Activated naive CD4-positive, alpha-beta T cell treated with anti-CD3 and anti-CD28 coated beads, Interleukin-2, amount 50 U/mL, for 24 hours (primary cell): ENCODE data around the gene KIZ.

ENCODE experiments used
- H3K27ac Mint-ChIP-seq: one replicate; pipeline ENCODE4 v1.8.0; 2021; ENCODE audit warnings: mild to moderate bottlenecking, mixed read lengths
- H3K27me3 Mint-ChIP-seq: one replicate; pipeline ENCODE4 v1.8.0; 2021; ENCODE audit warnings: mixed read lengths
- H3K36me3 Mint-ChIP-seq: one replicate; pipeline ENCODE4 v1.8.0; 2021; ENCODE audit warnings: mixed read lengths
- H3K4me1 Mint-ChIP-seq: one replicate; pipeline ENCODE4 v1.8.0; 2021; ENCODE audit warnings: mixed read lengths
- H3K4me3 Mint-ChIP-seq: one replicate; pipeline ENCODE4 v1.8.0; 2021; ENCODE audit warnings: mild to moderate bottlenecking, mixed read lengths
- H3K9me3 Mint-ChIP-seq: one replicate; pipeline ENCODE4 v1.8.0; 2021; ENCODE audit warnings: mixed read lengths

KIZ gene

GRCh38 chr20:21265261-21266190 lies 139.6 kb downstream of the KIZ start:
- Mint-ChIP-seq H3K9me3 (no peaks in the 10 kb centered on the region), H3K36me3 (no peaks in the 10 kb centered on the region), H3K4me1 (no peaks in the 10 kb centered on the region), H3K27me3 (peaks cover 3% of the 10 kb centered on the region), H3K27ac (no peak overlapping the region), H3K4me3 (no peak overlapping the region)

DNA sequence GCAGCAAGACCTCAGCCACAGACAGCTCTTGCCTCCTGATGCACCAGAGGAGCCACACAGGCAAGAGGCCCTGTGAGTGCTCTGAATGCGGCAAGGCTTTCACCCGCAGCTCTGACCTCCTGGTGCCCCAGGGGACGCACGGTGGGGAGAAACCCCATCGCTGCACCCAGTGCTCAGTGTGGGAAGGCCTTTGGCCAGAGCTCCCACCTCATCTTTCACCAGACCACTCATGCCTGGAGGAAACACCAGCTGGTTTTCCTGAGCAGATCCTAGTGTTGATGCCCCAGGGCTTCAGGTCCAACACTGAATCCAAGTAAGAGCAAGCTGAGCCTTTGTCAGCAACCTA lies 140.3 kb downstream of the KIZ start:
- H3K27me3 Mint-ChIP-seq, result peaks cover 3% of the 10 kb centered on the region
- no peaks in the 10 kb centered on the region for H3K9me3 Mint-ChIP-seq
- no peaks in the 10 kb centered on the region for H3K4me1 Mint-ChIP-seq
- H3K36me3 Mint-ChIP-seq, result no peaks in the 10 kb centered on the region
- no peak overlapping the region for H3K4me3 Mint-ChIP-seq
- H3K27ac Mint-ChIP-seq, result no peak overlapping the region

DNA sequence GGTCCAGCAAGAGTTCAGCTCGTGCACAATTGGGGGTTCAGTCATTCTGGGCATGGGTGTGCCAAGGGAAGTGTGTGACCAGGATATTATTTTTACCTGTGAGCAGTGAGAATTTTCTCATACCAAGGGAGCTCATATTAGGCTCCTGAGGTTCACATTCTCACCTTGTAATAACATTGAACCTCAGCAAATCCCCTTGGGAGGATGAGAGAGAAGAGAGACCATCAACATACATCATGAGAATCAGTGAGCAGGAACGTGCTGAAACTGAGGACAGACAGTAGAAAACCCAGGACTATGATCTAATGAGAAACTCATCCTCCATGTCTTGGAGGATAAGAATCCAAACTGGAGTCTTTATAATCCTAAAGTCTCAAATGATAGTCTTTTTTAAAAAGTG lies 143.9 kb downstream of the KIZ start:
- Mint-ChIP-seq H3K27ac (no peak overlapping the region), H3K9me3 (no peaks in the 10 kb centered on the region), H3K4me1 (no peaks in the 10 kb centered on the region)

DNA sequence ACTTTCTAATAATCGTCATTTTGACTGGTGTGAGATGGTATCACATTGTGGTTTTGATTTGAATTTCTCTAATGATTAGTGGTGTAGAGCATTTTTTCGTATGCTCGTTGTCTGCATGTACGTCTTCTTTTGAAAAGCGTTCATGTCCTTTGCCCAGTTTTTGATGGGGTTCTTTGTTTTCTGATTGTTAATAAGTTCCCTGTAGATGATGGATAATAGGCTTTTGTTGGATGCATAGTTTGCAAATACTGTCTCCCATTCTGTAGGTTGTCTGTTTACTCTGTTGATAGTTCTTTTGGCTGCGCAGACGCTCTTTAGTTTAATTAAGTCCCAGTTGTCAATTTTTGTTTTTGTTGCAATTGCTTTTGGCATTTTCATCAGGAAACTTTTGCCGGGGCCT lies 144.9 kb downstream of the KIZ start:
- Mint-ChIP-seq H3K27ac (no peak overlapping the region), H3K27me3 (peaks cover 8% of the 10 kb centered on the region), H3K4me3 (no peak overlapping the region), H3K36me3 (peaks cover 5% of the 10 kb centered on the region), H3K9me3 (no peaks in the 10 kb centered on the region), H3K4me1 (no peaks in the 10 kb centered on the region)

More for the DNA sequence above, 143.9 kb downstream of the KIZ start:
- Mint-ChIP-seq H3K36me3 (peaks cover 5% of the 10 kb centered on the region), H3K27me3 (peaks cover 9% of the 10 kb centered on the region), H3K4me3 (no peak overlapping the region)

GRCh38 chr20:21272279-21272678 lies 146.4 kb downstream of the KIZ start:
- peaks cover 5% of the 10 kb centered on the region for H3K36me3 Mint-ChIP-seq
- H3K27ac Mint-ChIP-seq, result no peak overlapping the region
- no peak overlapping the region for H3K4me3 Mint-ChIP-seq
- H3K9me3 Mint-ChIP-seq, result no peaks in the 10 kb centered on the region
- peaks cover 8% of the 10 kb centered on the region for H3K27me3 Mint-ChIP-seq
- H3K4me1 Mint-ChIP-seq, result no peaks in the 10 kb centered on the region

DNA sequence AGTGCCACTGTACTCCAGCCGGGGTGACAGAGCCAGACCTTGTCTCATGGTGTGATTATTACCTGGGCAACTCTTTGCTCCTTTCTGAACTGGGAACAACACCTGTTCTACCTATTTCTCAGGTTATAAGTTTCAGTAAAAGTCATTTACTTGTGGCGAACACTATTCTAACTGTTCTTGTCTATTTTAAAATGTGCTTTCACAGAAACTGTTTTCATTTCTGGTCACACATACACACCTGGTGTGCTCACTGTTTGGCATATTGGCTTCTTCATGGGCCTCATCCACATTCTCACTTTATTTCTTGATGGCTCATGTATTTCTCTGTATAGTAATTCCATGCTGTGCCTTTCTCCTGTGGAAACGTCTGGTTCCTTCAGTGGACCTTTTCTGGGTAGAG lies 146.8 kb downstream of the KIZ start:
- no peak overlapping the region for H3K27ac Mint-ChIP-seq
- H3K9me3 Mint-ChIP-seq, result no peaks in the 10 kb centered on the region
- H3K4me1 Mint-ChIP-seq, result no peaks in the 10 kb centered on the region
- H3K27me3 Mint-ChIP-seq, result peaks cover 8% of the 10 kb centered on the region
- H3K4me3 Mint-ChIP-seq, result no peak overlapping the region
- H3K36me3 Mint-ChIP-seq, result peaks cover 5% of the 10 kb centered on the region

DNA sequence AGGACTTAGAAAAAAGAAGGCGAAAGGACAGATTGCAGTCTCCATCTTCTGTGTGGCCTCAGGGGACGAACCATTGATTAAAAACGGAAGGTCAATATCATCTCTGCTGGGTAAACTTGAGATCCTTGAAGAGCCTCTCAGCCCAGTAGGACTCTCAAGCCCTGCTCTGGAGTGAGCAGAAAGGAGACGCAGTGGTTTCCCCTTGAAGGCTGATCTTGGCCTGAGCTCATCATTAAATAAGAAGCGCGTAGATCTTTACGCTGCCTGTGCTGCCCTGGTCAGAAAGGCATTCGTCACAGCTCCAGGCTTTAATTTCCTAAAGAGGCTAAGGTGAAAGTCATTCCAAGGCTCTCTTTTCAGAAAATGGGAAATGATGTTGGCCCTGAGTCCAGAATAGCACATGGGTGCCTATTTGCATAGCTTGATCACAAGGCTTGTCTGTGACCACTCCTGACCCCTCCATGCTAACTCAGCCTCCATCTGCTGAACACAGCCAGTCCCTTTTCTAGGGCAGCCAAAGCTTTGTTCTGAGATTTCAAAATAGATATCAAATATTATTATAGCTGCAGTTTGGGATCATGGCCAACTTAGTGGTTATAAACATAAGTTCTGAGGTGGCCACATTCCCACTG lies 148.0 kb downstream of the KIZ start:
- H3K36me3 Mint-ChIP-seq, result peaks cover 5% of the 10 kb centered on the region
- no peaks in the 10 kb centered on the region for H3K9me3 Mint-ChIP-seq
- H3K27me3 Mint-ChIP-seq, result peaks cover 8% of the 10 kb centered on the region
- H3K27ac Mint-ChIP-seq, result no peak overlapping the region
- H3K4me1 Mint-ChIP-seq, result no peaks in the 10 kb centered on the region
- no peak overlapping the region for H3K4me3 Mint-ChIP-seq

- Mint-ChIP-seq H3K4me3 (no peak overlapping the region), H3K4me1 (no peaks in the 10 kb centered on the region), H3K9me3 (no peaks in the 10 kb centered on the region), H3K36me3 (no peaks in the 10 kb centered on the region), H3K27ac (no peak overlapping the region), H3K27me3 (peaks cover 4% of the 10 kb centered on the region)
These were observed 152.9 kb downstream of the KIZ start for GRCh38 chr20:21278829-21279228.

DNA sequence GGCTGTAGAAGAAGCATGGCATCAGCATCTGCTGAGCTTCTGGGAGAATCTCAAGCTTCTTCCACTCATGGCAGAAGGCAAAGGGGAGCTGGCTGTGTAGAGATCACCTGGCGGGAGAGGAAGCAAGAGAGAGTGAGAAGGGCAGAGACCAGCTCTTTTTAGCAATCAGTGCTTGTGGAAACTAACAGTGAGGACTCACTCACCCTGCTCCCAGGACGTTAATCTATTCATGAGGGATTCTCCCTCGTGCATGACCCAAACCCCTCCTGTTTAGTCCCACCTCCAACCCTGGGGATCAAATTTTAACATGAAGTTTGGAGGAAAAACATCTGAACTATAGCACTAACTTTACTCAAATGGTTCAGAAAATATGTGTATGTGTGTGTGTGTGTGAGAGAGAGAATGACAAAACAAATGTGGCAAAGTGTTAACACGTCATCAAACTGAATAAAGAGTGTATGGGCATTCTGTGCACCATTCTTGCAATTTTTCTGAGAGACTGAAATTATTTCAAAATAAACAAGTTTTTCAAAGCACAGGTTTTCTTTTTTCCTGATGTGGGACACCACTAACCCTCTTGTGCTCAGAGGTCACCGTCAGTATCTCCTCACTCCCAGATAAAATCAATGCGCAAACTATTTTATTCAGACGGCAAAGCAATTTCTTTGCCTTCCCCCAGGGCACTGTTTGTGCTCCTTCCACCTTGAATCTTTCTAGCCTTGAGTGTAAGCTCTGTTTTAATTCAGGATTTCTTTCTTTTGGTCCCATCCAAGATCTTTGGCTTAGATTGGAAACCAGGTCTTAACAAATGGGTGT lies 154.0 kb downstream of the KIZ start:
- H3K4me1 Mint-ChIP-seq, result no peaks in the 10 kb centered on the region

DNA sequence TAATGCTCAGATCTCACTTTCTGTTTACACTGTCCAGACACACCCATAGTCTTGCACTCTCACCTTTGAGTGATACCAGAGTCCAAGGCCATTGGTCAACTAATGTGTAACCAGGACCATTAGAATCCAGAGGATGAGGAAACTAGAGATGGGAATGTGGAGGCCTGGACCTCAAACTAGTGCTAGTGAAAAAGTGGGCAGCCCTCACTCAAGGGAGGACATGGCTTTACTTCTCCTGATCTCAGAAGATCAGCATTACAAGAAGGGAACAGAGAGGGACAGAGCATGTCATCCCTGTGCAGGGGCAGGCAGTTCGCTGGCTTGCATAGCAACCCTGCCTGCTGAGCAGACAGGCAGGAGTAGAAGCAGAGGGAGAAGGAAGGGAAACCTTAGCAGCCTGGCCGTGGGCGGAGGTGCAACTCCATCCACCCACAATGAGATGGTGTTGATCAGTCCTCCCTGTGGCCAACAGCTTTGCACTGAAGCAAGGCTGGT lies 154.7 kb downstream of the KIZ start:
- Mint-ChIP-seq H3K9me3 (no peaks in the 10 kb centered on the region), H3K4me3 (no peak overlapping the region), H3K27me3 (peaks cover 11% of the 10 kb centered on the region), H3K4me1 (no peaks in the 10 kb centered on the region), H3K27ac (no peak overlapping the region), H3K36me3 (peaks cover 2% of the 10 kb centered on the region)

More for the DNA sequence above, 154.0 kb downstream of the KIZ start:
- H3K4me3 Mint-ChIP-seq, result no peak overlapping the region
- H3K36me3 Mint-ChIP-seq, result no peaks in the 10 kb centered on the region
- no peaks in the 10 kb centered on the region for H3K9me3 Mint-ChIP-seq
- H3K27ac Mint-ChIP-seq, result no peak overlapping the region
- H3K27me3 Mint-ChIP-seq, result peaks cover 9% of the 10 kb centered on the region

DNA sequence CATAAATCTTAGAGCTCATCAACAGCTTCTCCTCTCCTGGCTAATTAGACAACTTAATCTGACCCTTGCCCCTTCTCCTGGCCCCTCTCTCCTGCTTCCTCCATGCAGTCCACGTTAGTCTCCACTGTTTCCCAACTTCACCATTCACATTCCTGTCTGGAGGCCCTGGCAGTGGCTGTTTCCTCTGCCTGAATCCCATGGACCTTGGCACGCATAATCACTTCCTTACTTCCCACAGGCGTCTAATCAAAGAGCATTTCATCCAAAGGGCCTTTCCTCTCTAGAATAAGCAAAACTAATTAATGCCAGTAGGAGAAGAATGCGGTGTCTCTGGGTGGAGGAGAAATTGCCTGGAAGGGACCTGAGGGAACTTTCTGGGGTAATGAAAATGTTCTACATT lies 160.9 kb downstream of the KIZ start:
- Mint-ChIP-seq H3K9me3 (peaks cover 5% of the 10 kb centered on the region), H3K27ac (no peak overlapping the region), H3K36me3 (peaks cover 4% of the 10 kb centered on the region), H3K4me1 (no peaks in the 10 kb centered on the region), H3K4me3 (no peak overlapping the region), H3K27me3 (peaks cover 20% of the 10 kb centered on the region)

DNA sequence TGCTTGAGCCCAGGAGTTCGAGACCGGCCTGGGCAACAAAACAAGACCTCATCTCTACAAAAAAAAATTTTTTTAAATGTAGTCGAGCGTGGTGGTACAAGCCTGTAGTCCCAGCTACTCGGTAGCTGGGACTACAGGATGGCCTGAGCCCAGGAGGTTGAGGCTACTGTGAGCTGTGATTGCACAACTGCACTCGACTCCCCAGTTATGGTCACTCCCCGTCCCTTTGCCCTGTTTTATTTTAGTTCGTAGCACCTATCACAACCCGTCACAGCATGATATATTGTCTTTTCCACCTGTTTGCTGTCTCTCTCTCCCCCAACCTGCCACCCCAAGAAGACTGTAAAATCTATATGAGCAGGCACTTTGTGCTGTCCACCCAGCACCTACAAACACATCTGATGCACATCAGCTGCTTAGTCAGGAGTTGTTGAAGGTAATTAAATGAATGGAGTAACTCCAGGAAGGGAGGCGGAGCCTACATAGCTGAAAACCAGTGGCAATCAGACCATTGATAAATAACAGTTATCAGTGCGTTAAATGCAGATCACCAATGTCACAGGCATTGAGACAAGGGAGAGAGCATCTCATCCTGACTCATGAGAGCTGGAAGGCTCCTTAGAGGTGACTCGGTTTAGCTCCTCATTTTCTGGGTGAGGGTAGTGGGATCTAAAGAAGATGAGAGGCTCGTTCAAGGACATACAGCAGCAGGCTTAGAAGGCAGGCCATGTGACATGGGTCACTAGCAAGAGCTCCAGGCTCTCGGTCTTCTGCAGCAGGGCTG lies 162.9 kb downstream of the KIZ start:
- H3K27me3 Mint-ChIP-seq, result peaks cover 16% of the 10 kb centered on the region
- H3K9me3 Mint-ChIP-seq, result peaks cover 5% of the 10 kb centered on the region
- no peaks in the 10 kb centered on the region for H3K4me1 Mint-ChIP-seq
- H3K27ac Mint-ChIP-seq, result no peak overlapping the region
- peaks cover 4% of the 10 kb centered on the region for H3K36me3 Mint-ChIP-seq
- no peak overlapping the region for H3K4me3 Mint-ChIP-seq

DNA sequence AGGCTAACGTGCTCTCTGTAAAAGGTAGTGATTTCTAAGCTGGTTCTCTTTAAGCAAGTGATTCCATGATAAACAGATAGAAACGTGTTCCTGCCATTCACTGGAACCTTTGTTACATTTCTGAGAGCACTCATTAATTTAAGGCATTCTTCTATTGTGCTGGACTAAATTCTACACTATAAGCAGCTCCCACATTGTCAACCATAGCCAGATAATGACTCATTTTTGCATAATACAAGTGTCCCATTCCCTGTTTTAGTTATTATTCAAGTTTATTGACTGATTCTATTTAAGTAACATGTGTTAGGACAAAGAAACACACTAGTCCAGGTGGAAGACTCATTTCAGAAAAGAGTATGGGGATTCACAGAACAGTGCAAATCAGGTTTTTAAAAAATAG lies 163.8 kb downstream of the KIZ start:
- no peaks in the 10 kb centered on the region for H3K4me1 Mint-ChIP-seq
- H3K36me3 Mint-ChIP-seq, result peaks cover 4% of the 10 kb centered on the region
- peaks cover 12% of the 10 kb centered on the region for H3K27me3 Mint-ChIP-seq
- H3K27ac Mint-ChIP-seq, result no peak overlapping the region
- H3K9me3 Mint-ChIP-seq, result peaks cover 5% of the 10 kb centered on the region
- H3K4me3 Mint-ChIP-seq, result no peak overlapping the region

DNA sequence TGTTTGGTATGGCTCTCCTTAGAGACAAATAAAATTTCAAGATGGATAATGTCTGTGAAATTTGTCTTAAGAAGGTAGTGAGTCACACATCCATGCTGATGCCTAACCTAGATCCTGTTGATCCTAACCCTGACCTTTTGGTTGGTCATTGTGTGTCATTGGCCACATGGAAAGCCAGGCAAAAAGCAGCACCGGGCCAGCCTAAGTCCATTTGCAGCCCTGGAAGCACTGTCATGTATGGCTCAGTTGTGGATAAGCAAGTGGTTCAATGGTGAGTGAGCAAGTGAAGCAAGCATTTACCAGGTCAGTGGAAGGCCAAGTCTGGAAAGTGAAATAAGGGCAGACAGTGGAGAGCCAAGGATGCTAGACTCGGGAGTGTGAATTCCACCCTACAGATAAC lies 165.1 kb downstream of the KIZ start:
- Mint-ChIP-seq H3K4me3 (no peak overlapping the region), H3K4me1 (no peaks in the 10 kb centered on the region), H3K27me3 (peaks cover 6% of the 10 kb centered on the region), H3K27ac (no peak overlapping the region), H3K9me3 (peaks cover 5% of the 10 kb centered on the region), H3K36me3 (peaks cover 3% of the 10 kb centered on the region)

DNA sequence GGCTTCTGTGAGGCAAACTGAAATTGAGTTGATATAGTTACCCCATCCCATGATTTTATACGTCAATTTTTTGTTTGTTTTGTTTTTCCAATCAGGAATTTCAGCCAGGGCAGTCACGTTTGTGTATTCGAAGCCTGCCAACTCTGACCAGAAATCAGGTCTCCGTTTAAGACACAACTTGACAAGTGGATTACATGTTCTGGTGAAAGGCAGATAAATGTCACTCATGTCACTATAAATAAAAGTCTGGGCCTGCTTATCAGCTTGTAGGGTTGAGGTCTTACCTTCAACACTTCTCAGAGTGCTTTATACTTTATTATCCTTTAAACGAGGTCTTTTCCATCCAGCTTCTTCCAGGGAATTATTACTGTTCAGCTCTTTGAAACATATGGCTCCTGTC lies 168.9 kb downstream of the KIZ start:
- Mint-ChIP-seq H3K27ac (no peak overlapping the region), H3K4me3 (no peak overlapping the region), H3K9me3 (no peaks in the 10 kb centered on the region), H3K27me3 (no peaks in the 10 kb centered on the region), H3K4me1 (no peaks in the 10 kb centered on the region), H3K36me3 (no peaks in the 10 kb centered on the region)
